SK-N-MC (cell line): ENCODE data around the gene SPACA7.

Experiments used
- DNase-seq: peaks from one replicate; pipeline ENCODE4 v3.0.0-alpha.2; 2011; ENCODE audit warnings: low read depth, low spot score
- H3K27ac ChIP-seq: fragments of 200-600 bp; sonication (generic); 2 replicates; pipeline ENCODE4 v1.5.1; 2016; ENCODE audit warnings: mixed run types
- H3K36me3 ChIP-seq: fragments of 200-600 bp; sonication (generic); 2 replicates; pipeline ENCODE4 v1.6.1; 2017; ENCODE audit warnings: antibody characterized with exemption, low read length, mixed read lengths; ENCODE audit not compliant: insufficient read depth
- H3K4me3 ChIP-seq: fragments of 200-600 bp; sonication (generic); 2 replicates; pipeline ENCODE4 v1.5.1; 2016
- H3K9ac ChIP-seq: fragments of 200-600 bp; sonication (generic); 2 replicates; pipeline ENCODE4 v1.8.0; 2017; ENCODE audit warnings: mixed run types, mixed read lengths; ENCODE audit not compliant: insufficient read length
- H3K9me3 ChIP-seq: fragments of 200-600 bp; sonication (generic); 2 replicates; pipeline ENCODE4 v1.6.1; 2017; ENCODE audit warnings: low read depth, mild to moderate bottlenecking, antibody characterized with exemption, low read length, moderate library complexity, mixed read lengths
- EZH2 ChIP-seq: fragments of 200-600 bp; sonication (generic); IDR thresholded peaks from one replicate; pipeline ENCODE4 v1.6.1; 2017; ENCODE audit warnings: antibody characterized with exemption
- FOXP2 ChIP-seq: optimal IDR thresholded peaks from 2 replicates; pipeline ENCODE3; 2011; ENCODE audit warnings: mild to moderate bottlenecking, moderate library complexity; ENCODE audit not compliant: insufficient read depth; ENCODE audit errors: extremely low read length, control extremely low read depth
- POLR2AphosphoS5 ChIP-seq: IDR thresholded peaks from 2 replicates; pipeline ENCODE4 v1.6.1; 2012; ENCODE audit warnings: mild to moderate bottlenecking, low read depth, low read length, borderline replicate concordance

The SPACA7 gene

GRCh38 chr13:112466132-112467058 is 90.2 kb downstream of the SPACA7 start:
- no peaks in the 10 kb centered on the region for H3K9me3 ChIP-seq
- no peaks in the 10 kb centered on the region for H3K36me3 ChIP-seq
- H3K9ac ChIP-seq, result no peak overlapping the region
- no peak for TF ChIP-seq EZH2
- TF ChIP-seq POLR2AphosphoS5, result no peak
- TF ChIP-seq FOXP2, result no peak
- no peak overlapping the region for H3K4me3 ChIP-seq
- no peak overlapping the region for H3K27ac ChIP-seq
- DNase-seq, result no peak

- no peaks in the 10 kb centered on the region for H3K36me3 ChIP-seq
- H3K27ac ChIP-seq, result no peak overlapping the region
- H3K9me3 ChIP-seq, result no peaks in the 10 kb centered on the region
- no peak for TF ChIP-seq FOXP2
- TF ChIP-seq POLR2AphosphoS5, result no peak
- no peak for TF ChIP-seq EZH2
- no peak overlapping the region for H3K4me3 ChIP-seq
- no peak for DNase-seq
- no peak overlapping the region for H3K9ac ChIP-seq
Measured at GRCh38 chr13:112467236-112467635, 91.1 kb downstream of the SPACA7 start.

GRCh38 chr13:112468069-112468468 is 91.9 kb downstream of the SPACA7 start:
- no peaks in the 10 kb centered on the region for H3K36me3 ChIP-seq
- TF ChIP-seq POLR2AphosphoS5, result no peak
- no peak for TF ChIP-seq FOXP2
- no peak for TF ChIP-seq EZH2
- H3K4me3 ChIP-seq, result no peak overlapping the region
- no peak overlapping the region for H3K9ac ChIP-seq
- H3K9me3 ChIP-seq, result no peaks in the 10 kb centered on the region
- H3K27ac ChIP-seq, result no peak overlapping the region
- no peak for DNase-seq

GRCh38 chr13:112469071-112469745 is 93.1 kb downstream of the SPACA7 start:
- no peak for DNase-seq
- Histone ChIP-seq H3K36me3 (no peaks in the 10 kb centered on the region), H3K9me3 (no peaks in the 10 kb centered on the region), H3K4me3 (no peak overlapping the region), H3K27ac (no peak overlapping the region), H3K9ac (no peak overlapping the region)
- TF ChIP-seq FOXP2, result no peak

- Histone ChIP-seq H3K9me3 (no peaks in the 10 kb centered on the region), H3K36me3 (no peaks in the 10 kb centered on the region), H3K27ac (no peak overlapping the region), H3K9ac (no peak overlapping the region), H3K4me3 (no peak overlapping the region)
- TF ChIP-seq POLR2AphosphoS5 (no peak), EZH2 (no peak), FOXP2 (no peak)
- DNase-seq, result no peak
Measured at GRCh38 chr13:112473818-112474217, 97.7 kb downstream of the SPACA7 start.

- Histone ChIP-seq H3K9ac (no peak overlapping the region), H3K4me3 (no peak overlapping the region), H3K36me3 (no peaks in the 10 kb centered on the region), H3K27ac (no peak overlapping the region), H3K9me3 (no peaks in the 10 kb centered on the region)
- no peak for DNase-seq
- TF ChIP-seq EZH2 (no peak), POLR2AphosphoS5 (no peak), FOXP2 (no peak)
Measured at GRCh38 chr13:112474869-112475268, 98.7 kb downstream of the SPACA7 start.

GRCh38 chr13:112475889-112476288 is 99.7 kb downstream of the SPACA7 start:
- Histone ChIP-seq H3K27ac (no peak overlapping the region), H3K9me3 (no peaks in the 10 kb centered on the region), H3K36me3 (no peaks in the 10 kb centered on the region), H3K4me3 (no peak overlapping the region), H3K9ac (no peak overlapping the region)
- DNase-seq, result no peak
- TF ChIP-seq FOXP2 (no peak), EZH2 (no peak), POLR2AphosphoS5 (no peak)

- TF ChIP-seq POLR2AphosphoS5 (no peak), FOXP2 (no peak), EZH2 (no peak)
- no peaks in the 10 kb centered on the region for H3K9me3 ChIP-seq
- H3K9ac ChIP-seq, result no peak overlapping the region
- H3K36me3 ChIP-seq, result no peaks in the 10 kb centered on the region
- no peak for DNase-seq
- H3K27ac ChIP-seq, result no peak overlapping the region
- H3K4me3 ChIP-seq, result no peak overlapping the region
Measured at GRCh38 chr13:112477070-112477619, 101.0 kb downstream of the SPACA7 start.

GRCh38 chr13:112479389-112479788 is 103.2 kb downstream of the SPACA7 start:
- no peak for TF ChIP-seq FOXP2
- no peak for TF ChIP-seq POLR2AphosphoS5
- TF ChIP-seq EZH2, result no peak
- no peak overlapping the region for H3K9ac ChIP-seq
- no peaks in the 10 kb centered on the region for H3K9me3 ChIP-seq
- no peaks in the 10 kb centered on the region; the same call in 1 of the 2 replicates for H3K36me3 ChIP-seq
- H3K27ac ChIP-seq, result no peak overlapping the region
- H3K4me3 ChIP-seq, result no peak overlapping the region
- DNase-seq, result no peak
